GM19035 (cell line): ENCODE data around the gene LLGL2.
"Not testable (repeated sequence)": the region's sequence is repeated elsewhere in the genome, so short reads cannot be mapped to it uniquely, and the experiment has no call there.

ENCODE experiments used
- ATAC-seq: cut with Tn5 transposase; IDR thresholded peaks from one replicate; pipeline ENCODE4 v1.9.1; 2021; ENCODE audit not compliant: unreplicated experiment

LLGL2 gene

GRCh38 chr17:75568412-75569255 is 43.1 kb downstream of the LLGL2 start:
- ATAC-seq = no peak

- no peak for ATAC-seq
Measured at GRCh38 chr17:75570034-75570676, 44.7 kb downstream of the LLGL2 start.

GRCh38 chr17:75570772-75571171 is 45.3 kb downstream of the LLGL2 start:
- no peak for ATAC-seq

DNA sequence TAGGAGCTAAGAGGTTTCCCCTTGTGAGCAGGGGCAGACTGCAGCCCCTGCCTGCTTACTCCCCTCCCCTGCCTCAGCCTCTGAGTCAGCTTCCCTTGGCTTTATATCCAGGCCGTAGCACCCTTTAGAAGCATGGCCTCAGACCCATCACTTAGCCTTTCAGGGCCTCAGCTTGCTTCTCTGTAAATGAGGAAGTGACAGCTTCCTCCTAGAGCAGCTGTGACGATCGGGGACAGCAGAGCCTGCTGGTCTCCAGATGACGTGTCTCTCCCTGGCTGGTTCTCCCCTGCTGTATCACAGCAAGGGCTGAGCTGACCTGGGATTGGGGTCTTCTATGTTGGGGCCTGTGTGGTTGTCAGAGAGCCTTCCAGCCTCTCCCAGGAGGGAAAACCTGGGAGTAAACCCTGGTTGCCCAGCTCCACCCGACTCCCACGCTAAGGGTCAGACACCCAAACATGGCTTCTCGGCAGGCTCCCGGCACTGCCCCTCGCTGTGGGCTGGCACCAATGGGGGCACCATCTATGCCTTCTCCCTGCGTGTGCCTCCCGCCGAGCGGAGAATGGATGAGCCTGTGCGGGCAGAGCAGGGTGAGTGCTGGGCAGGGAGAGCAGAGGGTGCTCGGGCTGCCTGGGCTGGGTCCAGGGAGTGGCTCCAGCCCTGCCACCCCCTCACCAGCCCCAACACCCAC is 45.8 kb downstream of the LLGL2 start:
- no peak for ATAC-seq

- no peak for ATAC-seq
Measured at GRCh38 chr17:75571885-75572215, 46.4 kb downstream of the LLGL2 start.

GRCh38 chr17:75572713-75573539 is 47.4 kb downstream of the LLGL2 start:
- ATAC-seq = no peak

DNA sequence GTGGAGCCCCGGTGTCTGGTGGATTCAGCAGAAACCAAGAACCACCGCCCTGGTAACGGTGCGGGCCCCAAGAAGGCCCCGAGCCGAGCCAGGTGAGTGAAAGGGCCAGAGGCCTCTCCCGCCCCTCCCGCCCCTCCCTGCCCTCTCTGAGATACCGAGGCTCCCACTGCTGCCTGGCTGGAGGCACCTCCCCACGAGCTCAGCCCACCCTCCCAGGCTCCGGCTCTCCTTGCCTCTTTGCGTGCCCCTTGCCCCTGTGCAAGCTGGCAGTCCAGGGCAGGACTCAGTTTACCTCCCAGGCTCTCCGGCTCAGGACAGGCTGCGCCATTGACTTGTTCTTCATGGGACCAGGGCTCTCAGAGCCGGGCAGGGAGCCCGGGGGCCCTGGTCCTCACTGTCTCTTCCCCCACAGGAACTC is 48.1 kb downstream of the LLGL2 start:
- no peak for ATAC-seq

DNA sequence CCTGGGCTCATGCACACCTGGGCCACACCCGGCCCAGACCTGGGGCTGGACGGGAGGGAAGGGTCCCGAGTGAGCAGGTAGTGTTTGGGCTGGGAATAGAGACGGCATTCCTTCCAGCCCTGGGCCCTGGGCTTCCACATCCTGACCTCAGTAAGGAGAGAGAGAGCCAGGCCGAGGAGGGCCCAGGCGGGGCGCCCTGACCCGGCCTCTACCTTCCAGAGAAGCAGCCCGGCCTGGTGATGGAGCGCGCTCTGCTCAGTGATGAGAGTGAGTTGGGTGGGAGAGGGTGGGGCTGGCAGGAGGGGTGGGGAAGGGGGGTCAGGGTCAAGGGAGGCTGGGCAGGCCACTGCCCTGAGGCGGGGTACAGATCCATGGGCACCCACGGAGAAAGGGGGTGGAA is 48.5 kb downstream of the LLGL2 start:
- no peak for ATAC-seq

DNA sequence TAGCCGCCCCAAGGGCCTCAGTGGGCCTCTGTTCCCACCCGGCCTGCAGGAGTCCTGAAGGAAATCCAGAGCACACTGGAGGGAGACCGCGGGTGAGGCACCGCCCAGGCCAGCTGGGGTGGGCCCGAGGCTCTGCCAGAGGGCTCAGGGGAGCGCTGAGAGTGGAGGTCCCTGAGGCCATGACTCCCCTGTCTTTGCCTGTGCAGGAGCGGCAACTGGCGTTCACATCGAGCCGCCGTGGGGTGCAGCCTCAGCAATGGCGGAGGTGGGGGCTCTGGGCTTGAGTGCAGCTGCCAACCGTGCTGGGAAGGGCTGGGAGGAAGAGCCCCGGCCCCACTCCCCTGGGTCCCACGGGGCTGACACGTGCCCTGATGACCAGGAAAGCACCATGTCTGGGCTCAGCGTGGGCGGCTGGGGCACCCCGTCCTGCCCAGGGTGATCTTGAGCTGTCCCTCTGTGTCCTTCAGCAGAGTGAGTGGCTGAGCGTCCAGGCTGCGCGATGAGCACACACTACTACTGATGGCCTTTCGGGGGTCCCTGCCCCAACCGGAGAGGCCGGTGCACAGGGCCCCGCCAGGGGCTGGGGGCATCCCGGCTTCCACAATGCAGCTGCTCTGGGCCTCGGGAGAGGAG is 49.0 kb downstream of the LLGL2 start:
- ATAC-seq = no peak

DNA sequence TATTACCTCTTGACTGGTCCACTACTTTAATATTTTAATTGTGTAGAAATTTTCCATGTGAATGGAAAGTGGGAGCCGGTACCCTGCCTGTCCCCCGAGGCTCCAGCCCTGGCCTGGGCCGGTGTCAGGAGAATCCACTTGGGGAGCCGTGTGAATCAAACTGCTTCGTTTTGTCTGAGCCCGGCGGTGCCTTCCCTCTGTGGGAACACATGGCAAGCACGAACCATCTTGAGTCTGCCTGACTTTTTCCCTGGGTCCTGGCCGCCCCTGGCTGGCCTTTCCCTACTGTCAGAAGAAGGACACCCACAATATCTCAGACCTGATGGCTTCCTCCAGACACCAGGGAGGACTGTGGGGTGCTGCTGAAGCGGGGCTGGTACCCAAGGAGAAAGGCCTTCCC is 49.7 kb downstream of the LLGL2 start:
- ATAC-seq = no peak

DNA sequence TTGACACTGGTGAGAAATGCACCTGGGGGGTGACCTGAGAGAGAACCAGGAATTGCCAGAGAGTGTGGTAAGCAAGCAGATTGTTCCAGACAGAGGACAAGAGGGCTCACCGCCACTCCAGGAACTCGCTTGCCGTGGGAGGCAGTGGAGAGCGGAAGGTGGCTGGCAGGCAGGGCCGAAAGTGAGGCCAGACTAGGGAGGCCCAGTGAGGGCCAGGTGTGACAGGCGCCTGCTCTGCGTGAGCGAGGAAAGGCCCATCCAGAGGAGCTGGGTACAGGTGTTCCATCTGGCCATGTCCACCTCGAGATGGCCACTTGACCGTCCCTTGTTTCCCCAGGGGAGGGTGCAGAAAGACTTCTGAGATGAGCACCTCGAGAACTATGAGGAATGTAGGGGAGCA is 50.2 kb downstream of the LLGL2 start:
- ATAC-seq = no peak

DNA sequence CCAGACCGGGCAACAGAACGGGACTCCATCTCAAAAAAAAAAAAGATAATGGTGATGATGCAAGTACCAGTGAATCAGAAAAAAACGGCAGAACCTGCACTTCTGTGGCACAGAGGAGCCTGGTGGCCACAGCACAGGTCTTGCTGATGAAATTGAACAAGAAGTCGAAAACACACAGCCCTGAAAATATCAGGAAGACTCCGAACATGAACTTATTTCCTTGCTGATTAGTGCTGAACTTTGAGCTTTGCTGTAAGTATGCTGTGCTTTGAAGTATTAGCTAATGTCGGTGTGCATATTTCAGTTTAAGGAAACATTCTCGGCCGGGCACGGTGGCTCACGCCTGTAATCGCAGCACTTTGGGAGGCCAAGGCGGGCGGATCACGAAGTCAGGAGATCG is 51.2 kb downstream of the LLGL2 start:
- no peak for ATAC-seq

DNA sequence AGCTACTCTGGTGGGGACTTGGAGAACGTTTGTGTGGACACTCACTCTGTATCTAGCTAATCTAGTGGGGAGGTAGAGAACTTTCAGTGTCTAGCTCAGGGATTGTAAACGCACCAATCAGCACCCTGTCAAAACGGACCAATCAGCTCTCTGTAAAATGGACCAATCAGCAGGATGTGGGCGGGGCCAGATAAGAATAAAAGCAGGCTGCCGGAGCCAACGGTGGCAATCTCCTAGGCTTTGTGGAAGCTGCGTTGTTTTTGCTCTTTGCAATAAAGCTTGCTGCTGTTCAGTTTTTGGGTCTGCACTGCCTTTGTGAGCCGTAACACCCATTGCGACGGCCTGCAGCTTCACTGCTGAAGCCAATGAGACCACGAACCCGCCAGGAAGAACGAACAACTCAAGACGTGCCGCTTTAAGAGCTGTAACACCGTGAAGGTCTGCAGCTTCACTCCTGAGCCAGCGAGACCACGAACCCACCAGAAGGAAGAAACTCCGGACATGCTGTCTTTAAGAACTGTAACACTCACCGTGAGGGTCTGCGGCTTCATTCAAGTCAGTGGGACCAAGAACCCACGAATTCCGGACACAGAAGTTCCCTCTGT is 55.7 kb downstream of the LLGL2 start:
- not testable (repeated sequence) for ATAC-seq

DNA sequence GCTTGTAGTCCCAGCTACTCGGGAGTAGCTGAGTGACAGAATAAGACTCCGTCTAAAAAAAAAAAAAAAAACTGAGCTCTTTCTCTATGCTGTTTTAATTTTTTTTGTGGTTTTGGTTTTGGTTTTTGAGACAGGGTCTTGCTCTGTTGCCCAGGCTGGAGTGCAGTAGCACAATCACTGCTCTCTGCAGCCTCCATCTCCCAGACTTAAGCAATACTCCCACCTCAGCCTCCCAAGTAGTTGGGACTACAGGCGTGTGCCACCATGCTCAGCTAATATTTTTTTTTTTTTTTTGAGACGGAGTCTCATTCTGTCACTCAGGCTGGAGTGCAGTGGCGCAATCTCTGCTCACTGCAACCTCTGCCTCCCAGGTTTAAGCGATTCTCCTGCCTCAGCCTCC is 57.7 kb downstream of the LLGL2 start:
- ATAC-seq = not testable (repeated sequence)

GRCh38 chr17:75584849-75585175 is 59.3 kb downstream of the LLGL2 start:
- no peak for ATAC-seq

- peak; percentile 10 for ATAC-seq
Measured at GRCh38 chr17:75587675-75588595, 62.4 kb downstream of the LLGL2 start, which contains the start of gene MYO15B. Gene MYO15B, plus strand, starts transcription at chr17:75587800. Its CDS starts 258 bp downstream, at chr17:75588058.

GRCh38 chr17:75588596-75589011 is 63.1 kb downstream of the LLGL2 start:
- ATAC-seq = peak; percentile 25

GRCh38 chr17:75589012-75589918 is 63.8 kb downstream of the LLGL2 start:
- peak; percentile 60 for ATAC-seq
